Thymus (tissue), 11 donors: ENCODE results near the gene RTL5. TPM values are rescaled to one million over a fixed set of nuclear protein-coding genes. Genes with fewer than 3 reads are reported as not detected.

ENCODE experiments used
- DNase-seq, 9 donors: peaks; one replicate each; pipeline ENCODE4 v3.0.0-alpha.2; 2013; ENCODE audit warnings: low spot score in 9 of 9, low read depth in 6 of 9, missing footprints in 1 of 9
- H3K27ac ChIP-seq, 2 donors: one replicate each; pipeline ENCODE4 v1.5.1; 2013; ENCODE audit warnings: control low read depth in 1 of 2, low read depth in 1 of 2, low read length in 1 of 2, mild to moderate bottlenecking in 1 of 2, moderate library complexity in 1 of 2
- H3K27me3 ChIP-seq, 2 donors: one replicate each; pipeline ENCODE4 v1.5.1; 2013; ENCODE audit warnings: low read length in 1 of 2; ENCODE audit not compliant: control insufficient read depth in 2 of 2, insufficient read depth in 1 of 2
- H3K36me3 ChIP-seq, 2 donors: one replicate each; pipeline ENCODE4 v1.5.1; 2013; ENCODE audit warnings: low read length in 1 of 2, mild to moderate bottlenecking in 1 of 2, moderate library complexity in 1 of 2; ENCODE audit not compliant: control insufficient read depth in 2 of 2, insufficient read depth in 2 of 2
- H3K4me1 ChIP-seq, 2 donors: one replicate each; pipeline ENCODE4 v1.5.1; 2013; ENCODE audit warnings: low read length in 2 of 2; ENCODE audit not compliant: control insufficient read depth in 2 of 2, insufficient read depth in 2 of 2
- H3K4me3 ChIP-seq, 2 donors: one replicate each; pipeline ENCODE4 v1.5.1; 2013; ENCODE audit warnings: low read length in 2 of 2, control low read depth in 1 of 2, mild to moderate bottlenecking in 1 of 2
- H3K9me3 ChIP-seq, 2 donors: one replicate each; pipeline ENCODE4 v1.5.1; 2013; ENCODE audit warnings: low read length in 1 of 2, mild to moderate bottlenecking in 1 of 2; ENCODE audit not compliant: control insufficient read depth in 2 of 2, insufficient read depth in 1 of 2
- WGBS: extraction: QIAGEN DNeasy Blood & Tissue Kit; methylation state at CpG from one replicate; pipeline ENCODE4 v1.1.7; 2013; 5-methylcytosine and 5-hydroxymethylcytosine counted together
- polyA plus RNA-seq: library from polyadenylated mRNA; stranded (reverse); fragments of 200-250 nt; gene quantifications from one replicate; pipeline ENCODE4 v1.2.3, GENCODE V29; 2013
- total RNA-seq: library from RNA; stranded (reverse); fragments of 120-200 nt; gene quantifications from one replicate; pipeline ENCODE4 v1.2.4, GENCODE V29; 2013
- donor health status: healthy.

Gene RTL5
- total and polyA plus RNA-seq, 2 donors, result 0.38 to 0.96 TPM

GRCh38 chrX:72126539-72127140 is 5.1 kb downstream of the RTL5 start:
- WGBS, result 23% methylated on average over 9 of the region's 9 CpGs
- peak; percentile 47 to 84 (median 59) for DNase-seq
- no peak overlapping the region for H3K27ac ChIP-seq
- no peaks in the 10 kb centered on the region for H3K9me3 ChIP-seq
- no peaks in the 10 kb centered on the region for H3K36me3 ChIP-seq
- peaks cover 0 to 55% of the 10 kb centered on the region in 2 donors for H3K4me1 ChIP-seq
- H3K4me3 ChIP-seq, result no peak overlapping the region
- H3K27me3 ChIP-seq, result peaks cover 8 to 32% of the 10 kb centered on the region in 2 donors

GRCh38 chrX:72126048-72126415 is 5.7 kb downstream of the RTL5 start:
- no peak for DNase-seq
- H3K27me3 ChIP-seq, result peaks cover 8 to 27% of the 10 kb centered on the region in 2 donors
- no peaks in the 10 kb centered on the region for H3K9me3 ChIP-seq
- peak overlapping the region in 1 of 2 donors; percentile 7 for H3K27ac ChIP-seq
- no peaks in the 10 kb centered on the region for H3K36me3 ChIP-seq
- H3K4me3 ChIP-seq, result no peak overlapping the region
- WGBS, result 71% methylated on average over 3 of the region's 3 CpGs
- peaks cover 0 to 57% of the 10 kb centered on the region in 2 donors for H3K4me1 ChIP-seq

- H3K27me3 ChIP-seq, result peaks cover 3 to 22% of the 10 kb centered on the region in 2 donors
- H3K4me1 ChIP-seq, result peaks cover 0 to 56% of the 10 kb centered on the region in 2 donors
- no peak for DNase-seq
- H3K4me3 ChIP-seq, result no peak overlapping the region
- 61% methylated on average over 6 of the region's 6 CpGs for WGBS
- H3K9me3 ChIP-seq, result no peaks in the 10 kb centered on the region
- peak overlapping the region in 1 of 2 donors; percentile 50 for H3K27ac ChIP-seq
- no peaks in the 10 kb centered on the region for H3K36me3 ChIP-seq
Measured at GRCh38 chrX:72125331-72126047, 6.2 kb downstream of the RTL5 start.

- no peaks in the 10 kb centered on the region for H3K9me3 ChIP-seq
- H3K27ac ChIP-seq, result no peak overlapping the region
- WGBS, result 79% methylated on average over 8 of the region's 8 CpGs
- H3K4me1 ChIP-seq, result peaks cover 0 to 55% of the 10 kb centered on the region in 2 donors
- no peak overlapping the region for H3K4me3 ChIP-seq
- no peak for DNase-seq
- H3K27me3 ChIP-seq, result peaks cover 0 to 14% of the 10 kb centered on the region in 2 donors
- H3K36me3 ChIP-seq, result no peaks in the 10 kb centered on the region
Measured at GRCh38 chrX:72124540-72125201, 7.0 kb downstream of the RTL5 start.

- Histone ChIP-seq H3K36me3 (no peaks in the 10 kb centered on the region), H3K27ac (peak overlapping the region; percentile 40 to 61), H3K9me3 (no peaks in the 10 kb centered on the region), H3K27me3 (peaks cover 0 to 8% of the 10 kb centered on the region in 2 donors), H3K4me1 (peaks cover 0 to 55% of the 10 kb centered on the region in 2 donors), H3K4me3 (no peak overlapping the region)
- peak in 1 of 9 donors; percentile 33 for DNase-seq
- WGBS, result 46% methylated on average over 11 of the region's 11 CpGs
Measured at GRCh38 chrX:72123471-72124185, 8.1 kb downstream of the RTL5 start.

GRCh38 chrX:72122621-72123337 is 8.9 kb downstream of the RTL5 start:
- Histone ChIP-seq H3K4me3 (no peak overlapping the region), H3K4me1 (peaks cover 0 to 55% of the 10 kb centered on the region in 2 donors), H3K36me3 (no peaks in the 10 kb centered on the region), H3K27ac (no peak overlapping the region), H3K27me3 (peaks cover 0 to 8% of the 10 kb centered on the region in 2 donors), H3K9me3 (no peaks in the 10 kb centered on the region)
- WGBS, result 93% methylated on average over 6 of the region's 6 CpGs
- no peak for DNase-seq

GRCh38 chrX:72121383-72121782 is 10.3 kb downstream of the RTL5 start:
- DNase-seq, result peak in 1 of 9 donors; percentile 37
- Histone ChIP-seq H3K36me3 (no peaks in the 10 kb centered on the region), H3K4me1 (peaks cover 0 to 44% of the 10 kb centered on the region in 2 donors), H3K27me3 (peaks cover 0 to 8% of the 10 kb centered on the region in 2 donors), H3K9me3 (no peaks in the 10 kb centered on the region), H3K27ac (peak overlapping the region in 1 of 2 donors; percentile 32), H3K4me3 (no peak overlapping the region)
- WGBS, result 0% methylated on average over 3 of the region's 3 CpGs

- Histone ChIP-seq H3K36me3 (no peaks in the 10 kb centered on the region), H3K4me3 (no peak overlapping the region), H3K27ac (no peak overlapping the region), H3K9me3 (no peaks in the 10 kb centered on the region), H3K27me3 (peaks cover 0 to 6% of the 10 kb centered on the region in 2 donors), H3K4me1 (peaks cover 0 to 39% of the 10 kb centered on the region in 2 donors)
- no peak for DNase-seq
- WGBS, result 80% methylated on average over 6 of the region's 6 CpGs
Measured at GRCh38 chrX:72120837-72121236, 10.9 kb downstream of the RTL5 start.
